NOMO-1 (cell line): ENCODE data around the gene CD177.
"Not testable (repeated sequence)": the region's sequence is repeated elsewhere in the genome, so short reads cannot be mapped to it uniquely, and the experiment has no call there.

Experiments used
- DNase-seq, 2 experiments: peaks; one replicate each; lab custom pipeline; 2025; ENCODE audit not compliant: unreplicated experiment in 2 of 2; lab: John Stamatoyannopoulos, UW

CD177 gene

DNA sequence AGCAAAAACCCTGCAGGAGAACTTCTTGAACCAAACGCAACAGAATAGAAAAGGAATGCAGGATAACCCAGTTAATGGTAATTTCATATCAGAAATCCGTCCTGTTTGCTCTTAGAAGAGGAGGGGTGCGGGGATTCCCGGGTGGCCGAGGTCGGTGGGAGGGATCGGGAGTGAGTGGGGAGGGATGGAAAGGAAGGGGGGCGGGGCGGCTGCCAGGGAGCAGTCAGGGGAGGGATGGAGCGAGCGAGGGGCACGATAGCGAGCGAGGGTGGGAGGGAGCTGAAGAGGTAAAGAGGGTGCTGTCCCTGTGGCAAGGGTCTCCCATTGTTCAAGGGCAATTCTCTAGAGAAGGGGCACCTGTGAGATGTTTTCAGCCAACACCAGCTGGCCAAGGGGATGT lies 26.5 kb downstream of the CD177 start:
- no peak for DNase-seq

DNA sequence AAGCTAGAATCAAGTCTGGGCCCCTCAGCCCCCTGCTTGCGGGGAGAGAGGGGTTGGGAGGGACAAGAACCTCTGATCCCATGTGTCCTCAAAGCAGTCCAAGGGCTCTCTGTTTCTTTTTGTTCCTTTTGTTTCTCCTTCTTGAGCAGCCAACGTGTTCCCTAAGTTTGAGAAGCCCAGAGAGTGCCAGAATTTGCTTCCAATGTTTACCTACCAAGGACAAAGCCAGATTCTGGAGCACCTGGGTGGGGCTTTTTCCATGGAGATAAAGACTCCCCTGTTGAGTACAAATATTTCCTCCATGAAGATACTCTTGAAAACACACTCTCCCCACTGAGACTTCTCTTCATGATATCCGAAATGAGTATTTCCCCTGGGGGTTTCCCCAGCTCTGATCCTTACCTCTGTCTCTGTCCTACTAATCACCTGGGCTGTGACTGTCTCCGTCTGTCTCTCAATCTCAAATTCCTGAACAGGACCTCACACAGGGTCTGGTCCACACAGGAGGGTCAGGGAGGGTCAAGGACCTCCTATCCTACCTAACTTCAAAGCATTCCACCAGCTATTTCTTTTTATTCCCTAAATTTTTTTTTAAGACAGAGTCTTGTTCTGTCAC lies 27.4 kb downstream of the CD177 start:
- no peak for DNase-seq

DNA sequence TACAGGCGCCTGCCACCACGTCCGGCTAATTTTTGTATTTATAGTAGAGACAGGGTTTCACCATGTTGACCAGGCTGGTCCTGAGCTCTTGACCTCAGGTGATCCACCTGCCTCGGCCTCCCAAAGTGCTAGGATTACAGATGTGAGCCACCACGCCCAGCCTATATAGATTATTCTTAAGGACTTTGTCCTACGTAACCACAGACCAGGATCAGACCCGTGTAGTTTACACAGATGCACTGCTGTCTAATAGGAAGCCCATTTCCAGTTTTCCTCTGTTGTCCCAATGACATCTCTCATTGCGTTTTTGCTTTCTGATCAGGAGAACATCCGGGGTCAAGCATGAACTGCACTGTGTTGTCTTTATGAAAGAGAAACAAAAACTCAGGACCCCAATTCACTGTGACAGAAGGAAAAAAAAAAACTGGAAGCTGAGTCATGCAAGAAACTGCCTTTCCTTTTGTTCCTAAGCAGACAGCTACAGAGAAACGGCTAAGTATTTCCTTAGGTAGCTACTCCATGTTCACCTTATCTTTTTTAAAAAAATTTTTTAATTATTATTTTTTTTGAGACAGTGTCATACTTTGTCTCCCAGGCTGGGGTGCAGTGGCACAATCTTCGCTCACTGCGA lies 29.2 kb downstream of the CD177 start:
- peak in 1 of 2 experiments; percentile 44 for DNase-seq

DNA sequence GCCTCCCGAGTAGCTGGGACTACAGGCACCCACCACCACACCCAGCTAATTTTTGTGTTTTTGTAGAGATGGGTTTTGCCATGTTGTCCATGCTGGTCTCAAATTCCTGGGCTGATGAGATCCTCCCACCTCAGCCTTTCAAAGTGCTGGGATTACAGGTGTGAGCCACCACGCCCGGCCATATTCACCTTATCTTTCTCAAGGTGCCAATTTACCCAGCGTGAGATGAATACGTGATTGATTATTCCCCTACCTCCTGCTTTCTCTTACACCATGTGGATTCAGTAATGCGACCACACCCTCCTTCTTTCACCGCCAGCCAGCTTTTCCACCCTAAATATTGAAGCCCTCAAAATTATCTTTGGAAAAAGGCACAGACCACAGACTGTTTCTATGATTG lies 29.8 kb downstream of the CD177 start:
- DNase-seq, result not testable (repeated sequence)

DNA sequence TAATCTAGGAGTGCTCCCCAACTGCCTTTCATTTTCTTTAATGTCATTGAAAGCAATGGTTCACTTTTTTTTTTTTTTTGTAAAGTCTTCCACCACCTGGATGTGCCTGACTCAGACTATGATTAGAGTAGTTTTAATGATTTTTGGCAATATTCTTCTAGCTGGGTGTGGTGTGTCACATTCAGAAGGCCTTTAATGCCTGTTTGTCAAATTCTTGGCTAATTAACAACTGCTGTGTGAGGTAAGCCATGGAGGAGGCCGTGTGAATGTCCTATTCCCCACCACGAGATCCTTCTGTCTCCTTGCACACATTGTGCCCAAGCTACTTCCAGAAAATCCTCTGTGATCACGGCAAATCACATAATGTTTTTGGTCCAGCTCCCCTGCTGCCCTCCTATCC lies 30.3 kb downstream of the CD177 start:
- DNase-seq, result not testable (repeated sequence)

DNA sequence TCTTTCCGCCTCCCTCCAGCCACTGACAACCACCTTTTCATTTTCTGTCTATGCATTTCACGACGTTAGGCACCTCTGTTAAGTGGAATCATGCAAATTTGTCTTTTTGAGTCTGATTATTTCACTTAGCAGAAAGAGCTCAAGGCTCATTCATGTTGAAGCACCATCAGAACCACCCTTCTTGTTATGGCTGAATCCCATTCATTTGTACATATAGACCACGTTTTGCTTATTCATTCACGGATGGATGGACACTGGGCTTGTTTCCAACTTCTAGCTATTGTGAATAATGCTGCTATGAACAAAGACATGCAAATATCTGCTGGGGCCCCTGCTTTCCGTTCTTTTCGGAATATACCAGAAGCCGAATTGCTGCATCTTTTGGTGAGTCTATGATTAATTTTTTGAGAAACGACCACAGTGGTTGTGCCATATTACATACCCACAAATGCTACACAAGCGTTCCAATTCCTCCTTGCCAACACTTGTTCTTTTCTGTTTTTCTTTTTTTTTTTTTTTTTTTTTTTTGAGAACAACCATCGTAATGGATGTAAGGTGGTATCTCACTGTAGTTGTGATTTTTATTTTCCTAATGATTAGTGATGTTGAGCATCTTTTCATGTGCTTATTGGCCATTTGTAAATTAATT lies 37.5 kb downstream of the CD177 start:
- not testable (repeated sequence) for DNase-seq

DNA sequence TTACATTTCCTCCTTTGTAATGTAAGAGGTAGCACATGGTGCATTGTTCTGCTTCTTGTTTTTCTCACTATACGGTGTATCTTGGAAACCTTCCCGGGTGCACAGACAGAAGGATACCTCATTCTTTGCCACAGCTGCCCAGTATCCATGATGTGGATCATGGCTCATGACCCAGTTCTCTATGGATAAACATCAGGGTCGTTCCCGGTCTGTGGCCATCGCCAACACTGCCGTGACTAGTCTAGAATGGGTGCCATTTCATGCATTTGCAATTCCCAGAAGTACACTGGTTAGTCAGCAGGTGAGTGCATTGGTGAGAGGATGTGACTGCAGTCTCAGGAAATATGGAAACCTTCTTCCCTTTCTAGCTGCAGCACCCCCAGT lies 38.1 kb downstream of the CD177 start:
- not testable (repeated sequence) for DNase-seq

DNA sequence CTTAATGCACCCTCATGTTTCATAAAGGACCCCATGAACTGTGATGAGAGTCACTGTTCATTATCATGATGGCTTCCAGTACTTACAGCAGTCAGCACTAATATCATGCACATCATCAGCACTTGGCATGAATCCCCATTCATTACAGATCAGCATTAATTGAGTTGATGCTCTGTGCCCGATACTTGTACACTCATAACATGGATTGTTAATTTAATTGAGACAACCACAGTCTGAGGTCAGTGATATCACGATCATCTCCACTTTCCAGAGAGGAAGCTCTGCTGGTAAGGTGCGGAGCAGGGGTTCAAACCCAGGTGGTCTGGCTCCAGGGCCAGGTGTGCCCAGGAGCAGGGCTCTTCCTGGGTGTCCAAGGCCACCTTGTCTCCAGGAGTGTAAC lies 40.0 kb downstream of the CD177 start:
- not testable (repeated sequence) for DNase-seq

DNA sequence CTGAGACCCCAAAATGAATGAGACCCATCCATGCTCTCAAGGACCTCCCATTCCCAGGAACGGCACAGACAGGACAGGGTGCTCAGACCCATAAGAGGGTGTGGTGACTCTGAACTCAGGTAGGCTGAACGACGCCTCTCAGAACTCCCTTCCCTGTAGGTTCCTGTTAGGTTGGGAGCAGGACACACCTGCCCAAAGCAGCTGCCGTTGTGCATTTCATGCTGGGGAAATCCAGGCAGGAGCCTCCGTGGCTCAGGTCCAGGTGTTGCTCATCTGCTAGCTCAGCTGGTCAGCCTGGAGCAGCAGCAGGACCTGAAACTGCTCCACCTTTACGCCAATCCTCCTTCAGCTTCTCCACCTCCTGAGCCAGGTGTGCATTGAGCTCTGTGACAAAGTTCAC lies 42.1 kb downstream of the CD177 start:
- no peak for DNase-seq

DNA sequence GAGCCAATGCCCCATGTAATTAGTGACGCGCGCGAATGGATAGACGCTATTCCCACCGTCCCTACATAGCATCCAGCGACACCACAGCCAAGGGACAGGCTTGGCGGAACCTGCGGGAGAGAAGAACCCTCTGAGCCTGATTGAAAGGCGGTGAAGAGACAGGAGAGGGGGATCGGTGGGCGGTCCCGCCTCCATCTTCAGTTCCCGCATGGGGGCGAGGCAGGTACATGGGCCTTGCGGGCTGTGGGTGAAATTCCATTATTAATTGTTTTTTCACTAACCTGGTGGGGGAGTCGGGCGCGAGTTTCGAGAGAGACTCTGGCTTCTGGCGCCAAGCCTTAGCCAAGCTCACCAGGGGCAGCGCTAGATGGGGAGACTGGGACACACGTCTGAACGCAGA lies 52.8 kb downstream of the CD177 start:
- DNase-seq, result no peak

DNA sequence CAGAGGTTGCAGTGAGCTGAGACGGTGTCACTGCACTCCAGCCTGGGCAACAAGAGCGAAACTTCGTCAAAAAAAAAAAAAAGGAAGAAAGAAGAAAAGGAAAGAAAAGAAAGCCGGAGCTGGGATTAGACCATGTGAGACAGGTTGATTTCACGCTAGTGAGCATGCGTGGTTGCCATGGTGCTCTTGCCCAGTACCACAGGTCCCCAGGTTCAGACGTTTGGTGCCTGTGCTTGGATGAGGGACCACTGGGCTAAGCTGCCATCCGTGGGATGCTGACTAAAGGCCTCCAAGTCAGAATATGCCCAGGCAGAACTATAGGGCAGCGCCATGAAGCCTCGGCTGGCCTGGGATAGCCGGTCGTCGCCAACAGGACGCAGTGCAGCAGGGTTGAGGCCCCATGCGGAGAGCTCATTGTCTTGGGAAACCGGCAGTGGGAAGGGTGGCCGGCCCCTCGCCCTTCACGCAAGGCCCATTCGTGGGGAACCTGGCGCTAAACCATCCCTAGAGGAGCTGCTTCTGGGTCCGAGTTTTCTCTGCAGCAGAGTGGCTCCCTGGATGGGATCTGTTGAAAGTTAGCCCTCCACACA lies 54.0 kb downstream of the CD177 start:
- DNase-seq, result no peak

DNA sequence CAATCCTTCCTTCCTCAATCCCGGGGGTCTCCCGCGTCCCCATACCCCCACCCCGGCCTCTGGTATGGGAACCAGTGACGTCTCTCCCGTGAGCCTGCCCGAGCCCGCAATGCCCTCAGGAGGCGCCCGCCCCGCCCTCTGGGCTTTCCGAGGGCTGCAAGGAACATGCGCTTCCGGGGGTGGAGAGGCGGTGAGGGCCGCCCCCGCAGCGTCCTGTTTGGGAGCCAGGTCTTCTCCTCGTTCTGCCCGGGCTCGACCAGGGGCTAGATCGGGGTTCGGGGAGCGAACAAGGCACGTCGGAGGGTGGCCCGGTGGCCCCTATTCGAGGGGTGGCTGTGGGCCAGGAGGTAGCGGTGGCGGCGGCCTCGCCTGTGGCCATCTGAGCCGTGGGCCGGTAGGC lies 54.6 kb downstream of the CD177 start:
- DNase-seq, result no peak

DNA sequence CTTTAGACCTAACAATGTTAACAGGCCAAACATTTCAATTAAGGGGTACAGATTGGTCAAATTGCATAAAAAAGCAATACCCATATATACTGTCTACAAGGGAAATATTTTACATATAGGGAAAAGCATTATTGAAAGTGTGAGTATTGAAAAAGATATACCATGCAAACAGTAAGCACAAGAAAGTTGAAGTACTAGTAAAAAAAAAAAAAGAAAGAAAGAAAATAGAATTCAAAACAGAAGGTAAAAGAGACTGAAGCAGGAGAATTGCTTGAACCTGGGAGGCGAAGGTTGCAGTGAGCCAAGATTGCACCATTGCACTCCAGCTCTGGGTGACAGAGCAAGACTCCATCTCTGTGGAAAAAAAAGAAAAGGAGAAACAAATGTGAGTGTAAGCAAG lies 55.9 kb downstream of the CD177 start:
- DNase-seq, result no peak

DNA sequence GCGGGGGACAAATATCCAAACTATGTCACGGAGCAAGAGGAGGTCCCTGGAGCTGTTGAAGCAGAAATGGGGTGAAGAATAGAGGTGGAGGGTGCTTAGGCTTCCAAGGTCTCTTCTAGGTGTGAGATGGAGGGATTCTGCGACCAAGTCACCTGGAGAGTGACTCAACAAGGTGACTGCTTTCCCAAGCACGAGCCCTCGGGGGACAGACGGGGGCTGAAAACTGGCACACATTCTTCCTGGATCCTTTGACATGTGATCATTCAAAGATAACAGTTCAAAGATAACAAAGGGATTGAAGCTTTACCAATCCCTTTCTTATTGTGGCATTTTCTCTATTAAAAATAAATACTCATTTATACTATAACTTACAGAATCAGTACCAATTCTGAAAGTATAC lies 59.0 kb downstream of the CD177 start:
- no peak for DNase-seq
